Progenitor cell of endocrine pancreas (in vitro differentiated cells): Measurements from ENCODE around the gene UPK3A. TPM values are rescaled to one million over a fixed set of nuclear protein-coding genes. Genes with fewer than 3 reads are reported as not detected.
"Not testable (repeated sequence)": the region's sequence is repeated elsewhere in the genome, so short reads cannot be mapped to it uniquely, and the experiment has no call there.

Experiments
- DNase-seq: peaks from one replicate; pipeline ENCODE4 v3.0.0; 2021; ENCODE audit warnings: low spot score; ENCODE audit not compliant: unreplicated experiment
- H3K27ac Mint-ChIP-seq: 2 replicates; pipeline ENCODE4 v1.8.0; 2021; ENCODE audit warnings: mild to moderate bottlenecking, moderate library complexity, mixed read lengths
- H3K27me3 Mint-ChIP-seq: 2 replicates; pipeline ENCODE4 v1.8.0; 2021; ENCODE audit warnings: mixed read lengths
- H3K36me3 Mint-ChIP-seq: 2 replicates; pipeline ENCODE4 v1.8.0; 2022; ENCODE audit warnings: mixed read lengths; ENCODE audit not compliant: insufficient read depth
- H3K4me1 Mint-ChIP-seq: 2 replicates; pipeline ENCODE4 v1.8.0; 2021; ENCODE audit warnings: low read depth, mixed read lengths
- H3K4me3 Mint-ChIP-seq: 2 replicates; pipeline ENCODE4 v1.8.0; 2021; ENCODE audit warnings: low read depth, mild to moderate bottlenecking, moderate library complexity, mixed read lengths
- H3K9me3 Mint-ChIP-seq: 2 replicates; pipeline ENCODE4 v1.8.0; 2021; ENCODE audit warnings: low read depth, mixed read lengths
- CTCF ChIP-seq: fragments of 200-600 bp; sonication (generic); IDR thresholded peaks from one replicate; pipeline ENCODE4 v1.5.0; 2021; ENCODE audit warnings: antibody characterized with exemption, mild to moderate bottlenecking; ENCODE audit not compliant: unreplicated experiment
- total RNA-seq: library from RNA; stranded (reverse); gene quantifications from 2 replicates; pipeline ENCODE4 v1.2.1, GENCODE V29; 2021

Gene UPK3A
- total RNA-seq, 1 donor from 2014 or later, result 0.57 TPM

- H3K4me1 Mint-ChIP-seq, result peaks cover 1% of the 10 kb centered on the region
- no peak overlapping the region for H3K4me3 Mint-ChIP-seq
These were observed 5.7 kb downstream of the UPK3A start for GRCh38 chr22:45290410-45290936.

GRCh38 chr22:45291061-45291930 lies 6.5 kb downstream of the UPK3A start:
- H3K27ac Mint-ChIP-seq, result no peak overlapping the region
- no peaks in the 10 kb centered on the region for H3K4me1 Mint-ChIP-seq
- TF ChIP-seq CTCF, result no peak
- no peak for DNase-seq
- H3K9me3 Mint-ChIP-seq, result no peaks in the 10 kb centered on the region
- no peak overlapping the region for H3K4me3 Mint-ChIP-seq
- no peaks in the 10 kb centered on the region for H3K36me3 Mint-ChIP-seq
- peaks cover 28% of the 10 kb centered on the region for H3K27me3 Mint-ChIP-seq

More at GRCh38 chr22:45290410-45290936, 5.7 kb downstream of the UPK3A start:
- TF ChIP-seq CTCF, result no peak
- no peak overlapping the region for H3K27ac Mint-ChIP-seq
- H3K27me3 Mint-ChIP-seq, result peaks cover 32% of the 10 kb centered on the region
- no peaks in the 10 kb centered on the region for H3K36me3 Mint-ChIP-seq
- DNase-seq, result no peak
- no peaks in the 10 kb centered on the region for H3K9me3 Mint-ChIP-seq

- Mint-ChIP-seq H3K4me1 (no peaks in the 10 kb centered on the region), H3K27me3 (peaks cover 22% of the 10 kb centered on the region)
- TF ChIP-seq CTCF, result no peak
These were observed 7.2 kb downstream of the UPK3A start for GRCh38 chr22:45291931-45292290.

GRCh38 chr22:45292731-45293442 lies 8.1 kb downstream of the UPK3A start:
- Mint-ChIP-seq H3K27me3 (peaks cover 20% of the 10 kb centered on the region), H3K27ac (no peak overlapping the region), H3K4me3 (no peak overlapping the region), H3K9me3 (no peaks in the 10 kb centered on the region), H3K36me3 (no peaks in the 10 kb centered on the region), H3K4me1 (no peaks in the 10 kb centered on the region)
- TF ChIP-seq CTCF, result no peak
- DNase-seq, result no peak

More at GRCh38 chr22:45291931-45292290, 7.2 kb downstream of the UPK3A start:
- Mint-ChIP-seq H3K4me3 (no peak overlapping the region), H3K9me3 (no peaks in the 10 kb centered on the region), H3K36me3 (no peaks in the 10 kb centered on the region), H3K27ac (no peak overlapping the region)
- no peak for DNase-seq

- H3K36me3 Mint-ChIP-seq, result no peaks in the 10 kb centered on the region
- no peaks in the 10 kb centered on the region for H3K9me3 Mint-ChIP-seq
- no peak overlapping the region for H3K4me3 Mint-ChIP-seq
- no peaks in the 10 kb centered on the region for H3K4me1 Mint-ChIP-seq
- no peak for TF ChIP-seq CTCF
- no peak for DNase-seq
- H3K27ac Mint-ChIP-seq, result no peak overlapping the region
- H3K27me3 Mint-ChIP-seq, result peaks cover 24% of the 10 kb centered on the region
These were observed 9.3 kb downstream of the UPK3A start for GRCh38 chr22:45294030-45294429.

GRCh38 chr22:45295004-45295403 lies 10.3 kb downstream of the UPK3A start:
- H3K9me3 Mint-ChIP-seq, H3K4me3 Mint-ChIP-seq, DNase-seq, H3K4me1 Mint-ChIP-seq, H3K27ac Mint-ChIP-seq, H3K36me3 Mint-ChIP-seq: not testable (repeated sequence)
- H3K27me3 Mint-ChIP-seq, result peaks cover 24% of the 10 kb centered on the region
